ENCODE data around the gene PXDN.

PXDN gene

DNA sequence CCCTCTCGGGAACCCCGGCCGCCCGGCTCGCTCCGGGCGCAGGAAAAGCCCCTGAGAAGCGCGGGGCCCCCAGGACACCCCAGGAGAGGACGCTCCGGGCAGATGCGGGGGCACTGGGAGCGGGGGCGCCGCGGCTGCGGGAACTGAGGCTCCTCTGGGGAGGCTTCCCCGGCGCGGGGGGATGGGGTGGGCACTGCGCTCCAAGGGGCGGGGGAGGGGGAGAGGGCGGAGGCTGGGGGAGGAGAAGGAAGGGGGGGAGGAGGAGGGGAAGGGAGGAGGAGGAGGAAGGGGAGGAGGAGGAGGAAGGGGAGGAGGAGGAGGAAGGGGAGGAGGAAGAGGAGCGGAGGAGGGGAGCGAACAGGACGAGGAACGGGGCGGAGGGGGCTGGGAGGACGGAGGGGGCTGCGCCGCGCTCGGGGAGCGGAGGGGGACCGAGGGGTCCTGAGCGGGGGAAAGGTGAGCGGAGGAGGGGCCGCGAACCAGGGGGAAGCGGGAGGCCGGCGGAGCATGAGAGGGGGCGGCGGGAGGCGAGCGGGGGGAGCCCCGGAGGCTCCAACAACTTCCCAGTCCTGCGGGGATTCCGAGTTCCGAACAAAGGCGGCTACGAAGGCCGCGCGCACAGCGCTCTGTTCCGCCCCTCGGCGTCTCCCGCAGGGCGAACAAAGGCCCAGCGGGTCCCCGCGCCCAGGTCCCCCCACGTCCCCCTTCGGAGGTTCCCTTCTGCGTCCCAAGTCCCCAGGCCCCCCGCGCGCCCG lies 742 bp downstream of the PXDN start:
- Mint-ChIP-seq H3K36me3 (ENCODE audit: low read depth) (peaks cover 47% of the 10 kb centered on the region), H3K9me3 (peaks cover 12% of the 10 kb centered on the region), H3K27ac (peak overlapping the region; percentile 32), H3K4me3 (peak overlapping the region; percentile 95), H3K27me3 (ENCODE audit: low read depth, poor library complexity) (peaks cover 3% of the 10 kb centered on the region), H3K4me1 (peaks cover 54% of the 10 kb centered on the region)
- DNase-seq = peak; percentile 66
- TF ChIP-seq, protein P1, sequence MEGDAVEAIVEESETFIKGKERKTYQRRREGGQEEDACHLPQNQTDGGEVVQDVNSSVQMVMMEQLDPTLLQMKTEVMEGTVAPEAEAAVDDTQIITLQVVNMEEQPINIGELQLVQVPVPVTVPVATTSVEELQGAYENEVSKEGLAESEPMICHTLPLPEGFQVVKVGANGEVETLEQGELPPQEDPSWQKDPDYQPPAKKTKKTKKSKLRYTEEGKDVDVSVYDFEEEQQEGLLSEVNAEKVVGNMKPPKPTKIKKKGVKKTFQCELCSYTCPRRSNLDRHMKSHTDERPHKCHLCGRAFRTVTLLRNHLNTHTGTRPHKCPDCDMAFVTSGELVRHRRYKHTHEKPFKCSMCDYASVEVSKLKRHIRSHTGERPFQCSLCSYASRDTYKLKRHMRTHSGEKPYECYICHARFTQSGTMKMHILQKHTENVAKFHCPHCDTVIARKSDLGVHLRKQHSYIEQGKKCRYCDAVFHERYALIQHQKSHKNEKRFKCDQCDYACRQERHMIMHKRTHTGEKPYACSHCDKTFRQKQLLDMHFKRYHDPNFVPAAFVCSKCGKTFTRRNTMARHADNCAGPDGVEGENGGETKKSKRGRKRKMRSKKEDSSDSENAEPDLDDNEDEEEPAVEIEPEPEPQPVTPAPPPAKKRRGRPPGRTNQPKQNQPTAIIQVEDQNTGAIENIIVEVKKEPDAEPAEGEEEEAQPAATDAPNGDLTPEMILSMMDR (IDR thresholded peaks at IDR 0.05) = no peak

DNA sequence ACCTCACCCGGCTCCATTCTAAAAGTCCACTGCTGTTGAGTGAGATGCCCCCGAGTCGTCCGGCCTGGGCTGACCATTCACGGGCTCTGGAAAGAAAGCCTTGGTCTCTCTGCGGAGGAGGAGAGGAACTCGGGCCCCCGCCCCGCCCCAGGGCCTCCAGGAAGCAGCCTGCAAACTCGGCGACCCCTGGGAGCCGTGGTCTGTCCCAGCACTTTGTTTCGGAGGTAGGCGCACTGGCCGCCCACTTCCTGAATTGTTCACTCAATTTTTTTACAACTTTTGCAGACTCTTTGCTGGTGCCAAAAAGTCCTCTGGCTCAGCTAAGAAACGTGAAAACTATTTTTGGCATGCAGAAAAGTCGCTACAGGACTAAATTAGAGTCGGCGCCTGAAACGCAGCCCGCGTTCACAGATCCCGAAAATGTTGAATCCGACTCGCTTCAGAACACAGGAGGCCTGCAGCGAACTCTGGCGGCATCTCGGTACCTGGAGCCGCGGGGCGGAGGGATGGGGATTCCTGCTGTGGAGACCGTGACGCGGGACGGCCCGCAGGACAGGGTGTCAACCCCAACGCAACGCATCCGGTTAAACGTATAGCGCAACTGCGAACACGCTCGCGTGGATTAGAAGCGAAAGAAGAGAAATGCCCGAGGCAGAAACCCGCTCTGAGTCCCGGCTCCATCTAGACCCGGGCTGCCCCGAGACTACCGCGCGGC lies 1.5 kb downstream of the PXDN start:
- H3K27me3 Mint-ChIP-seq (ENCODE audit: low read depth, poor library complexity) = peaks cover 3% of the 10 kb centered on the region
- peak overlapping the region; percentile 95 for H3K4me3 Mint-ChIP-seq
- H3K4me1 Mint-ChIP-seq = peaks cover 50% of the 10 kb centered on the region
- H3K9me3 Mint-ChIP-seq = peaks cover 18% of the 10 kb centered on the region
- H3K36me3 Mint-ChIP-seq (ENCODE audit: low read depth) = peaks cover 54% of the 10 kb centered on the region
- DNase-seq = peak; percentile 80
- H3K27ac Mint-ChIP-seq = peak overlapping the region; percentile 99
- TF ChIP-seq, protein P1 (IDR thresholded peaks at IDR 0.05) = no peak

DNA sequence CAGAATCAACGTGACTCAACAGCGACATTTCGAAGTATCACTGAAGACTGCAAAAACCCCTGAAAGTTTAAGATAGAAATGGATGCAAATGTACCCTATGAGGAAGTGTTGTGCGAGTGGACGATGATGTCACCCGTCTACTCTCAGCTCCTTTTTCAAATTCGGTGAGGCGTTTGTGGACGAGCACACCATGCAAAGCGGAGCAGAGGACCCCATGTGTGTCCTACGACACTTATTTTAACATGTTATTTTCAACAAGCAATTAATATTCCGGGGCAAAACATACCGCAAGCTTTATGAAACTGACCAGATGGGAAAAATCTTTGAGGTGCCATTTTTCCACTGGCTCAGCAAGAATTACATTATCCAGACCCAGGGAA lies 2.0 kb downstream of the PXDN start:
- DNase-seq = no peak
- Mint-ChIP-seq H3K36me3 (ENCODE audit: low read depth) (peaks cover 60% of the 10 kb centered on the region), H3K9me3 (peaks cover 23% of the 10 kb centered on the region), H3K27me3 (ENCODE audit: low read depth, poor library complexity) (peaks cover 3% of the 10 kb centered on the region), H3K27ac (peak overlapping the region; percentile 99), H3K4me3 (peak overlapping the region; percentile 95), H3K4me1 (peaks cover 50% of the 10 kb centered on the region)
- TF ChIP-seq, protein P1 (IDR thresholded peaks at IDR 0.05) = no peak

DNA sequence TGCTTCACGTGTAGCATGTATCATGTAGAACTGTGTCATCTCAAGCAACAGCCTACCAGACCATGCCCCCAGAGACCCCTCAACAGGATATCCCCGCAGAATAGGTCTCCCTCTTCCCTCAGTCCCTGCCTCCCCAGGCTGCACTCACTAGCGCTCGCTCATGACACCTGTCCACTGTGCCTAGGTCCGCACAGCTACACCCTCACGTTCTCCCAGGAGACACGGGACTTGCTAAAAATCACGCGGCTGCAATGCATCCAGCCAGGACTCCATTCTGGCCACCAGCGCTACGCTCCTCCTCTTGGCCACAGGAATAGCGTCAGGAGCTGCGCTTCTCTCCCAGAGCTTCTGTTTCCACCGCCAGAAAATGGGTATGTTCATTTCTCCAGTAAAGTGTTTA lies 2.5 kb downstream of the PXDN start:
- Mint-ChIP-seq H3K27ac (peak overlapping the region; percentile 99), H3K36me3 (ENCODE audit: low read depth) (peaks cover 60% of the 10 kb centered on the region), H3K27me3 (ENCODE audit: low read depth, poor library complexity) (peaks cover 3% of the 10 kb centered on the region), H3K4me1 (peaks cover 47% of the 10 kb centered on the region), H3K4me3 (peak overlapping the region; percentile 95), H3K9me3 (peaks cover 28% of the 10 kb centered on the region)
- TF ChIP-seq, protein P1 (IDR thresholded peaks at IDR 0.05) = no peak
- no peak for DNase-seq

DNA sequence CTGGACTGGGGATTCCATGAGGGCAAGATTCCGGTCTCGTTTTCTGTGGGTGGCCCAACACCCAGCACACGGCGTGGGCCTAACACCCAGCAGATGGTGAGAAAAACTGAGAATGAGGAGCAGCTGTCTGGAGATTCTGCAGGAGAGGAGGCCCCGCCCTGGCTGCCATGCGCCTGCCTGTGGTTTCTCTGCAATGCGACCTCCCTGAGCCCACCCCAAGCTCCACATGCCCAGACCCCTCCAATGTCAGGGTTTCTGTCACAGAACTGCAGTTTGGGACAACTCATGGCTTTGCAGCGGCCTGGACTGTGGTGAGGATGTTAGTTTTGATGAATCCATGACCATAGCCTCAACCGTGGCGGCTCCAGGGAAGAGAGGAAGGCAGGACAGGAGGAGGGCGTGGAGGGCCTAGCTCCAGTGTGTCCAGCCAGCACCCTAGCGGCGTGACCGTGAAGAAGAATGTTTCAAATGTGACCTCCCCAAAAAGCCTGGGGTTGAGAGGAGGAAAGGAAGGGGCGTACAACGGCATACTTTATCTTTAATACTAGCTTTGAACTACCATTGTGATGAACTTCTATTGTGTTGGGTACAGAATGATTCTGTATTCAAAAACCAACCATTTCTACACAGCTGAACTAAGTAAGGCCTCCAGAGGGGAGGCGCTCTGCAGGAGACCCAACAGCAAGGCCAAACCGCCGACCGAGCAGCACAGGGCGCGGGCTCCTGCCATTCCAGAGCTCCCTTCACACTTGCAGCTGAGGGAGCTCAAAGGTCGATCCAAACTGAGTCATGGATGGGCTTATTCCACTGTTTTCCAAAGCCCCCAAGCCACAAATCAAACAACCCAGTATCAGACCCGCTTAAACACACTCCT lies 3.4 kb downstream of the PXDN start:
- H3K4me3 Mint-ChIP-seq = peak overlapping the region; percentile 95
- DNase-seq = no peak
- H3K27ac Mint-ChIP-seq = peak overlapping the region; percentile 73
- peaks cover 60% of the 10 kb centered on the region for H3K36me3 Mint-ChIP-seq (ENCODE audit: low read depth)
- peaks cover 2% of the 10 kb centered on the region for H3K27me3 Mint-ChIP-seq (ENCODE audit: low read depth, poor library complexity)
- peaks cover 38% of the 10 kb centered on the region for H3K4me1 Mint-ChIP-seq
- H3K9me3 Mint-ChIP-seq = peaks cover 36% of the 10 kb centered on the region
- TF ChIP-seq, protein P1 (IDR thresholded peaks at IDR 0.05) = no peak
